Urinary bladder (tissue), 4 donors: ENCODE data around the gene THRAP3. TPM values are rescaled to one million over a fixed set of nuclear protein-coding genes. Genes with fewer than 3 reads are reported as not detected.

ENCODE experiments used
- DNase-seq: peaks from one replicate; pipeline ENCODE4 v3.0.0-alpha.2; 2015; ENCODE audit errors: extremely low spot score
- H3K27ac ChIP-seq: one replicate; pipeline ENCODE4 v1.5.1; 2013; ENCODE audit warnings: low read depth, mild to moderate bottlenecking, moderate library complexity
- H3K36me3 ChIP-seq: one replicate; pipeline ENCODE4 v1.6.1; 2013; ENCODE audit warnings: mild to moderate bottlenecking, moderate library complexity; ENCODE audit not compliant: insufficient read depth
- H3K4me1 ChIP-seq: one replicate; pipeline ENCODE4 v1.6.1; 2013; ENCODE audit warnings: mild to moderate bottlenecking, moderate library complexity; ENCODE audit not compliant: insufficient read depth
- H3K4me3 ChIP-seq: one replicate; pipeline ENCODE4 v1.5.1; 2013; ENCODE audit warnings: low read depth, low read length
- whole genome bisulfite sequencing: extraction: QIAGEN DNeasy Blood & Tissue Kit; methylation state at CpG from one replicate; pipeline ENCODE4 v1.1.7; 2013; 5-methylcytosine and 5-hydroxymethylcytosine counted together
- polyA plus RNA-seq: library from polyadenylated mRNA; stranded (reverse); fragments of 200-250 nt; gene quantifications from one replicate; pipeline ENCODE4 v1.2.3, GENCODE V29; 2013
- total RNA-seq: library from RNA; depleted of rRNA; stranded (reverse); fragments of >200 nt; gene quantifications from one replicate; pipeline ENCODE4 v1.2.3, GENCODE V29; 2014
- donor health status: healthy with polysubstance abuse.
- donor health status: healthy.

THRAP3 gene
- total and polyA plus RNA-seq, 2 donors, result 52.4 to 67.3 TPM

DNA sequence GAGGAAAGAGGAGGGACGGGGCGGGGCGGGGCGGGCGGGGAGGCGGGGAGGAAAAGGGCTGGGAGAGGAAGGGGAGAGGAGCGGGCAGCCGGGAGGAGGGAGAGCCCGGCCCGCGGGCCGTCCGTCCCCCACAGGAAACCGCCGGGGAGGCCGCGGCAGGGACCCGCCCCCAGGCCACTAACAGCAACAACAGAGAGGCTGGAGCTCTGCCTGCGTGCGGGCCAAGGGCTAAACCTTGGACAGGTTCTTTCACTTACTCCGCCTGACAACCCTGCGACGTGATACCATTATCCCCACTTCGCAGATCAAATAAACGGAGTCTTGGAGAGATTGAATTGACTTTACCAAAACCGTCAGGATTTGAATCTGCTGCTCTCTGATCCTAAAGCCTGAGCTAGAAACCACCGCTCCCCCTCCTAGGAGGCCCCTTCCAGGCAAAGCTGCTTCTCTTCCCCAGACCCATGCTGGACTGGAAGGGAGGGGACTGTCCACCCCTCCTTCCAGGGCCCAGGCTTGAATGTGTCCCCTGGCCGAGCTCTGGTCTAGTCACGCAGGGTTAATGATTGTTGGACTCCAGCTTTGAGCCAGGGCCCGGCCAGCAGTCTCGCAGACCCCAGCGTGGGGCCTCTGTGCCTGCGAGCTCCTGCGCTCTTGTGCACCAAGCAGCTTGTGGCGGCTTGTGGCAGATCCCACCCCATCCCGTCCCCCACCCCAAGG is 99.6 kb downstream of the THRAP3 start, which contains the start of gene EVA1B:
TSS of gene EVA1B (minus strand) at position 10 of the 717 bp plus-strand sequence. CDS start 608 bp downstream, outside the sequence.
- no peaks in the 10 kb centered on the region for H3K36me3 ChIP-seq
- H3K27ac ChIP-seq, result peak within 1 kb of the TSS; percentile 68
- WGBS, result 4% methylated on average over 32 of the region's 36 CpGs
- H3K4me3 ChIP-seq, result peak within 1 kb of the TSS; percentile 76
- H3K4me1 ChIP-seq, result no peaks in the 10 kb centered on the region
- DNase-seq, result peak; percentile 45

DNA sequence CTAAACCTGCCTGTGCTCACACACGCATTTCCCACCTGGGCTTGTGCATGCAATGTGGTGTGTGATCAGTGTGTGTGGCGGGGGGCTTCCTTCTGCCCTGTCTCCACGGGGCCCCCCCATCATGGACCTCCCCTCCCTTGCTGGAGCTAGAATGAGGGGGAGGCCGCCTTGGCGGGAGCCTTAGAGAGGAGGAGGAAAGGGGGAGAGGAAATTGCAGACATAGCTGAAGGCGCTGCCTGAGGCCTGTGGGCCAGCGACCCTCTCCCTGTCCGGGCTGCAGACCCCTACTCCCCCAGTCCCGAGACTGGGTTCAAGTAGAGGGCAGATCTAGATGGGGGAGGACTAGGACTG is 100.1 kb downstream of the THRAP3 start:
- no peaks in the 10 kb centered on the region for H3K36me3 ChIP-seq
- 19% methylated on average over 9 of the region's 9 CpGs for WGBS
- no peak for DNase-seq
- peak overlapping the region; percentile 30 for H3K27ac ChIP-seq
- no peaks in the 10 kb centered on the region for H3K4me1 ChIP-seq
- H3K4me3 ChIP-seq, result no peak overlapping the region

DNA sequence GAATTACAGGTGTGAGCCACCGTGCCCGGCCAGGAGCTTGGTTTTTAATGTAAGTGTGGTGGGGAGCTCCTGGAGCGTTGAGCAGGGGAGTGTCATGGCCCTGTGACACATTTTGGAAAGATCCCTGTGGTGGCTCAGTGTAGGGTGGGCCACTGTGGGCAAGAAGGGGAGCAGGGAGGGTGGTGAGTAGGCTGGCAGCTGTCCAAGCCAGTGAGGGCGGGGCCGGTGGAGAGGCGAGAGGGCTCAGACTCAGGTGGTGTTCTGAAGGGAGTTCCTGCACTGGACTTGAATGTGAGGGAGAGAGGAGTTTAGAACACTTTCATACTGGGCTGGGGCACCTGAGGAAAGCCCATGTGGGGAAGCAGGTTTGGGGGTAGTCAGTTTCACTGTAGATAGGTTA is 102.3 kb downstream of the THRAP3 start:
- DNase-seq, result no peak
- Histone ChIP-seq H3K4me1 (no peaks in the 10 kb centered on the region), H3K36me3 (no peaks in the 10 kb centered on the region), H3K4me3 (no peak overlapping the region), H3K27ac (no peak overlapping the region)
- WGBS, result 59% methylated on average over 6 of the region's 6 CpGs

DNA sequence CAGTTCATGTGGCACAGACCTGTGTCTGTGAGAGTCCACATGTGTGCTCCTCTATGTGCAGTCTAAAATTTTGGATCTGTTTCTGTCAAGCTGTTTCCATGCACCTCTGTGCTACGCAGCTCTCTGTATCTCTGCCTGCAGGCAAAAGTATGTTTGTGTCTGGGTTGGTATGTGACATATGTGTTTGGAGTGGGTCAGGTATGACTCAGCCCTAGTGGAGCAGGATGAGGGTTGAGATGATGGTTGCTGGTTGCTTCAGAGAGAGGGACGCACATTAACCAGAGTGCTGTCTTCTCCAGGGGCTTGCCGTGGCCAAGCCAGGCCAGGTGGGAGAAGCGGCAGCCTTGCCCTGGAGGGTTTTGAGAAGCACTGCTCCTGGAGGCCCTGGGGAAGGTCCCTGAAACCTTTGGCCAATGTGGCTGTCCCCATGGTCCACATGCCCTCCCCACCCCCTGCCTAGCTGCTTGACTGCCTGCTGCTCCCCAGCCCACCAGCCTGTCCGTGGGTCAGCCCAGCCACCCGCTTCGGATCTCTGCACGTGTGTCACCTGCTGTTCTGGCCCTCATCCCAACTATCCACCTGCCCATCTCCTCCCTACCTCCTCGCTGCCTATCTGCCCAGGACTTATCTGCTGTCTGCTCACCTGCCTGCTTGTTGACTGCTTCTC is 103.3 kb downstream of the THRAP3 start:
- 87% methylated on average over 9 of the region's 9 CpGs for WGBS

DNA sequence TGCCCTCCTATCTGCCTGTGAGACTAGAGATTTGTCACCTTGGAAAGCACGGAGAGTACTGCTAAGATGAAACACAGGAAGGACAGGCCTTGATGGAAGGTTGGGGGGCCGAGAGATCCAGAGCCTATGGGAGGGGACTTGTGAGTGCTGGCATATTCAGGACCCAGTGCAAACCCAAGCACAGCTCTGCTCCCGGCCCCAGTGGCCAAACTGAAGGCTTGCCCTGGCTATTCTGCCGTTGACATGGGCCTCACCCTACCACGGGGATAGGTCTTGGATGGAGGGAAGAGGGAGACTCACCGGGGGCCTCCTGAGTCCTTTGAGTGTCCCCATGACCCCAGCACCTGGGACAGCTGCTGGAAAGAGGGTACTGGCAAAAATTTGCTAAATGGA is 103.8 kb downstream of the THRAP3 start:
- Histone ChIP-seq H3K36me3 (no peaks in the 10 kb centered on the region), H3K4me3 (no peak overlapping the region), H3K4me1 (no peaks in the 10 kb centered on the region), H3K27ac (no peak overlapping the region)
- WGBS, result 89% methylated on average over 6 of the region's 6 CpGs
- DNase-seq, result no peak

More for the DNA sequence above, 103.3 kb downstream of the THRAP3 start:
- DNase-seq, result no peak
- Histone ChIP-seq H3K36me3 (no peaks in the 10 kb centered on the region), H3K4me1 (no peaks in the 10 kb centered on the region), H3K4me3 (no peak overlapping the region), H3K27ac (no peak overlapping the region)

DNA sequence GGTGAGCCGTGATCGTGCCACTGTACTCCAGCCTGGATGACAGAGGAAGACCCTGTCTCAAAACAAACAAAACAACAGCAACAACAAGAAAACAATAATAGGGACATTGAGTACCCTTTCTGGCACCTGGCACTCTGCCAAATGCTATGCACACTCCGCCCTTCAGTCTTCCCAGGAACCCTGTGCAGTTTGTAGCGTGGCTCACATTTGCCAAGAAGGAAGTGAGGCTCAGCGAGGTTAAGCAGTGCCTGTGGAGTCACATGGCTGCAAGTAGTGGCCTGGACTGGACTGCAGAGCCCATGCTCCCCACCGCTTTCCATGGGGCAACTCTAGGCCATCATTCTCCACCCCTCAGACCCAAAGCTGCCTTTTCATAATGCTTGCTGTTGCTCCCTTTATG is 104.5 kb downstream of the THRAP3 start:
- WGBS, result 67% methylated on average over 6 of the region's 6 CpGs
- no peak overlapping the region for H3K4me3 ChIP-seq

DNA sequence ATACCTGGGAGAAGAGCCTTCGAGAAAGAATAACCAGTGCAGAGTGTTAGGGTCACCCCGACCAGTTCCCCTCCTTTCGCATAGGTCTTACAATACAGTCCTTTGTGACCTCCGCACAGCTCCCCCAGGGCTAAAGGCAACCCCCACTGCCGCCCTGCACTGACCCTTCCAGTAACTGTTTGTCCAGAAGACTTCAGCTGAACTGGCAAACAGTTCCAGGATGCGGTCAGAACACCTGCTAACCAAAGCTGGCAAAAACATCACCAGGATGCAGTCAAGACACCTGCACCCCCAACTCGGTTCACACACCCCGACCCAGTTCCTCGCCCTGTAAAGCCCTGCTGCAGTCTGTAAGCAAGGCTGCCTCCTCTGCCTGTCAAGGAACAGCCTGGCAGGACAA is 105.6 kb downstream of the THRAP3 start:
- Histone ChIP-seq H3K4me3 (no peak overlapping the region), H3K36me3 (no peaks in the 10 kb centered on the region), H3K4me1 (no peaks in the 10 kb centered on the region), H3K27ac (no peak overlapping the region)
- 88% methylated on average over 9 of the region's 9 CpGs for WGBS
- no peak for DNase-seq

More for the DNA sequence above, 104.5 kb downstream of the THRAP3 start:
- Histone ChIP-seq H3K4me1 (no peaks in the 10 kb centered on the region), H3K27ac (no peak overlapping the region), H3K36me3 (no peaks in the 10 kb centered on the region)
- no peak for DNase-seq

DNA sequence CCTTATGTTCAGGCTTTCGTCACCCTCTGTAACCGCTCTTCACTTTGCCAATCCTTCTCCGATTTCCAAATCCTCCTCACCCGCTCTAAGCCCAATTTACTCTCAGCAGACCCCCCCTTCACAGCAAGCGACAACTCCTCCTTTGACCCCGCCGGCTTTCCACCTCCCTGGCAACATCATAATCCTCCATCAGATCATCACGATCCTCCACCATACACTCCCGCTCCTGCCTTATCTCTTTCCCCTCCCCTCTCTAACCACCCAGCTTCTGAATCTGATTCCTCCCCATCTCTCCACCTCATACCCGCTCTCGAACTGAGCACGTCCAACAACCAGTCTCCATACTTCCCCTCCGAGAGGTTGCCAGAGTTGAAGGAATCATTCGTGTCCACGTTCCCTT is 106.7 kb downstream of the THRAP3 start:
- H3K4me1 ChIP-seq, result no peaks in the 10 kb centered on the region
- no peak overlapping the region for H3K27ac ChIP-seq
- no peak for DNase-seq
- WGBS, result 73% methylated on average over 15 of the region's 15 CpGs
- no peak overlapping the region for H3K4me3 ChIP-seq
- no peaks in the 10 kb centered on the region for H3K36me3 ChIP-seq

DNA sequence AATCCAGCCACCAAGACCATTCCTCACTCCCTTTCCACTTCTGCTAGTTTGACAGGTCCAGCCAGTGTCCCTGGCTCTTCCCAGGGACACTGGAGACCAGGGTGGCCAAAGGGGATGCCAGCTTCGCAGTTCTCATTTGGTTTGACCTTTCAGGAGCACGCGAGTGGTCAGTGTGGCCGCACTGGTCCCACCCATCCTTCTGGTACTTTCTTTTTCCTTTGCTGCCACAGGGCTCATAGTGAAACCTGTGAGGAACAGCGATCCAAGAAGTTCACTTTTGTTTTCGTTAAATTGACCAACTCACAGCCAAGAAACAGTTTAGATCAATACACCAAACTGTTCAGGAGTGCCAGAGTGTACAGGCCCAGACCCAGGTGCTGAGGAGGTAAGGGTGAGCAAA is 113.6 kb downstream of the THRAP3 start:
- DNase-seq, result no peak
- no peaks in the 10 kb centered on the region for H3K36me3 ChIP-seq
- H3K27ac ChIP-seq, result no peak overlapping the region
- no peak overlapping the region for H3K4me3 ChIP-seq
- WGBS, result 91% methylated on average over 6 of the region's 6 CpGs
- no peaks in the 10 kb centered on the region for H3K4me1 ChIP-seq

DNA sequence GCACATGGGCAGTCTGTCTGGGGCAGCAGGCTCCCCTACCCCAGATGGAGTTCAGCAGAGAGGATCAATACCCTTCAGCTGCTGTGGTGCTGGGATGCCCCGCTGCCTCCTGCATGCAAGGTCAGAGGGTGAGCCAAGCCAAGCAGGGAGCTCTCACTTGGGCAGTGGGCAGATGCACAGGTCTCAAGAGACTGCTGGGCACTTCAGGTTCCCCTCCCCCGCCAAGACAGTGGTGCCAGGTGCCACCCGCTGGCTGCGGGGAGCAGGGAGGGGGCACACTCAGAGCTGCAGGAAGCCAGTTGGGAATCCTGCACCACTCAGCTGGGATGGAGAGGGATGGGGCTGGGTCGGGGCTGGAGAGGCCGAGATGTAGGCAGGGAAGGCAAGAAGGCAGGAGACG is 115.0 kb downstream of the THRAP3 start:
- H3K27ac ChIP-seq, result no peak overlapping the region
- no peaks in the 10 kb centered on the region for H3K36me3 ChIP-seq
- WGBS, result 82% methylated on average over 7 of the region's 7 CpGs
- no peak overlapping the region for H3K4me3 ChIP-seq
- H3K4me1 ChIP-seq, result no peaks in the 10 kb centered on the region
- DNase-seq, result no peak

DNA sequence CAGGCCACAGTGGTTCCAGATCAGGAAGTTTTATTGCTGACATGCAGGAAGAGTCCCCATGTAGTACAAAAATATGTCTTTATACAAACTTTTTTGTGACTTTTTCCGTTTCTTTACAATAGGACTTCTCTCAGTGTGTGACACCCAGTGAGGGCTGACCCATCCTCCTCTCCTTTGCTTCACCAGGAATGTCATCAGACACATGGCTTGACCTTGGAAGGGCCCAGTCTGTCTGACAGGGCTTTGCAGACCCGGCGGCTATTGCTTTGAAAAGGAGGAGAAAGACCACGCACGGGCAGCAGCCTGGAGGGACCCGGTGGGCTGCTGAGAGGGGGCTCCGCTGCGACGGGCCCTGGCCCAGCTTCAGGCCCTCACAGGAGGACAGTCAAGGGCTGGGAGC is 115.4 kb downstream of the THRAP3 start:
- no peak for DNase-seq
- no peaks in the 10 kb centered on the region for H3K36me3 ChIP-seq
- H3K27ac ChIP-seq, result no peak overlapping the region
- H3K4me1 ChIP-seq, result no peaks in the 10 kb centered on the region
- WGBS, result 75% methylated on average over 9 of the region's 9 CpGs
- H3K4me3 ChIP-seq, result no peak overlapping the region

DNA sequence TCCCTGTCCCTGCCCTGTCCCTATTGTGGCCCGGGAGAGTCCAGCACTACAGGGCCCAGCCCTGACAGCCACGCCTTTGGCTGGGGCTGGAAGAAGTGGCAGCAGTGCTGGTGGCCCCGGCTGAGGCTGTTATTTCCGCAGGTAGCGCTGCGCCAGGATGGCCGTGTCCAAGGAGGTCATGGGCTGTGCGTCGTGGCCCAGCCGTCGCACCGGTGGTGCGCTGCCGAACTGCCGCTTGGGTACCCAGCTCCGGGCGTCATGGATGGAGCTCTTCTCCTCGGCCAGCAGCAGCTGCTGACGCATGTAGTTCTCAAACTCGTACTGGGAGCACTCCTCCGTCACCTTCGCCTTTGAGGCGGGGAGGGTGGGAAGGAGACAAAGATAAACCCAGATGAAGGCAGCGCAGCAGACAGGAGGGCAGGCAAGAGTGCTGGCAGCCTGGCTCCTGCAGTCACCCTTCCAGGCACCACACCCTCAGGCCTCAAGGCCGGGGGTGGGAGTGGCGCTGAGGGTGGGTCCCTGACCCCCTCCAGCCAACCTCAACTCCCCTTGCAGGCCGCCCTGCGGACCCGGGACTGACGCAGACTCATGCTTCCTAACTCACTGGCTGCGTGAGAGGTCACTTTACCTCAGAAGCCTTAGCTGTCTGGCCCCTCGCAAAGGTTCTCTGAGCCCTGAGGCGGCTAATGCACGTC is 117.5 kb downstream of the THRAP3 start:
- Histone ChIP-seq H3K36me3 (peaks cover 2% of the 10 kb centered on the region), H3K27ac (no peak overlapping the region), H3K4me3 (no peak overlapping the region), H3K4me1 (no peaks in the 10 kb centered on the region)
- 89% methylated on average over 34 of the region's 34 CpGs for whole genome bisulfite sequencing
- no peak for DNase-seq

DNA sequence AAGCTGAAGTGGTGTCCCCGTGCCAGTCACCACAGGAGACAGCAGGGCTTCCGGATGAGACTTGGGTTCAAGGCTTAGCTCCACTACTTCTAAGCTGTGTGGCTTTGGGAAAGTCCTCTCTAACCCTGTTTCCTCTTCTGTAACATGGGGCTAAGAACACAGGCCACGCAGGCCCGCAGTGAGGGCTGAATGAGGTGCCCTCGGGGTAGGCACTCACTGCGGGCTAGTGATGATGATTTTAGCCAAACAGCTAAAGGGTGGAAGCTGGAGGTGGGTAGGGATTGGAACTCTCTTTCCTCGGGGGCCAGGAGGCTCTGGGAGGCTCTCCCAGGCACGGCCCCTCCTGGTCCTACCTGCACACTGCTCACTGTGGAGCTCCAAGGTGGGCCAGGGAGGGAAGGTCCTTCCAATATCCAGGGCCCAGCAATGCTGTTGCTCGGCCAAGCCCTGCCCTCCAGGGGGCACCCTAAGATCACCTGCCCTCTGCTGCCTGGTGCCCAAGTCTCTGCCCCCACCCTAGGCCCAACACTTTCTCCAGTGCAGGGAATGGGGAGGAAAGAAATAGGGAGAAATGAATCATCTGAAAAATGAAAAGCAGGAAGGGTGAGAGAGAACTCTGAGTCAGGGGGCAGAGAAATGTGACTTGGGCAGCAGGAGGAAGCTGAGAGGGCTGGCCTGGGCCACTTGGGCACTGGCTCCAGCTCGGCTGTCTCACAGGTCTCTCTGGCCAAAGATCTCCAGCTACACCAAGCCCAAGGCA is 118.4 kb downstream of the THRAP3 start:
- WGBS, result 79% methylated on average over 10 of the region's 10 CpGs
- Histone ChIP-seq H3K36me3 (peaks cover 5% of the 10 kb centered on the region), H3K4me1 (no peaks in the 10 kb centered on the region), H3K27ac (no peak overlapping the region), H3K4me3 (no peak overlapping the region)
- DNase-seq, result no peak
